GM18502 (cell line): ENCODE measurements around the gene RACK1.

ENCODE experiments used
- ATAC-seq: cut with Tn5 transposase; IDR thresholded peaks from one replicate; pipeline ENCODE4 v1.9.1; 2021; ENCODE audit warnings: mild to moderate bottlenecking; ENCODE audit not compliant: unreplicated experiment, poor library complexity

RACK1 gene

DNA sequence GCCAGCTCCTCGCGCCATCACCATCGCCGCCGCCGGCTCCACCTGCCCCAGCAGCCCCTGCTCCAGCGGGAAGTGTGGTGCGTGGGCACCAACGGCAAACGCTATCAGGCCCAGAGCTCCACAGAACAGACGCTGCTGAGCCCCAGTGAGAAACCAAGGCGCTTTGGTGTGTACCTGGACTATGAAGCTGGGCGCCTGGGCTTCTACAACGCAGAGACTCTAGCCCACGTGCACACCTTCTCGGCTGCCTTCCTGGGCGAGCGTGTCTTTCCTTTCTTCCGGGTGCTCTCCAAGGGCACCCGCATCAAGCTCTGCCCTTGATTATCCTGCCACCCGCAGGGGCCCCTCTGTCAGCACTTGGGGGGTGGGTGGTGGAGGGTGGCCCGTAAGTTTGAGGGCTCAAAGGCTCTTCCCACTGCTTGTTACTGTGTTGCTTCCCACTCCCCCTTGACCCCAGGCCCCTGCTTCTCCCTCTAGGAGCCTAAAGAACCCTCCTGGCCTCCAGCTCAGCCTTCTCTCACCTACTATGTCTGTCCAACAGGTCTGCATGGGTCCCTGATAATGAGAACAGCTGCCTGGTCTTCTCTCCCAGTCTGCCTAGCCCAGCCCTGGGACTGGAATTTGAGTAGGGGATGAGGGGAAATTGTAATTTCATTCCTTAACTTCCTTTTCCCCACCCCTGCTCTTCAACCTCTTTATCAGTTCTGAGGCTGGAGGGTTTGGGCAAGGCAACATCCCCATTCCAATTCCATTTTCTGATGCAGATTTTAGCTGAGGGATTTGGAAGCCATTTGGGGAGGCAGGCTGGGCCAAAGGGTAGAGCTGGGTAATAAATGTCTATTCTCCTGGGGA, 9.0 kb downstream of the RACK1 start:
- ATAC-seq: no peak

DNA sequence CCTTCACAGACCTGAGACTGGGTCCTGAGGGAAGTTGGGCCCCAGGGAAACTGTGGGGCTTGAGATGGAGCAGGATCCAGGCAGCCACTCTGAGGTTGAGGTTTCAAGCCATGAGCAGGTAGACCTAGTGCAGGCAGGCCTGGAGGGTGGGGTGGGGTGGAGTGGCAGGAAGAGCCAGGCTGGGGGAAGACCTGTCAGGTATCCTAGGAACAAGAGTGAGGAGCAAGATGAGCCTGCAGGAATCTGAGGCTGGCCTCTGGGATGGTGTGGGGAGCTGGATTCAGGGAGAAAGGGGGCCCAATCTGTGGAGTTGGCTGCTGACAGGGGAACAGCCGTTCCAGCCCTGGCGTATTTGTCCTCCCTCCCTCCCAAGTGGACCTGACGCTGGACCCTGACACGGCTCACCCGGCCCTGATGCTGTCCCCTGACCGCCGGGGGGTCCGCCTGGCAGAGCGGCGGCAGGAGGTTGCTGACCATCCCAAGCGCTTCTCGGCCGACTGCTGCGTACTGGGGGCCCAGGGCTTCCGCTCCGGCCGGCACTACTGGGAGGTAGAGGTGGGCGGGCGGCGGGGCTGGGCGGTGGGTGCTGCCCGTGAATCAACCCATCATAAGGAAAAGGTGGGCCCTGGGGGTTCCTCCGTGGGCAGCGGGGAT, 9.8 kb downstream of the RACK1 start:
- no peak for ATAC-seq

DNA sequence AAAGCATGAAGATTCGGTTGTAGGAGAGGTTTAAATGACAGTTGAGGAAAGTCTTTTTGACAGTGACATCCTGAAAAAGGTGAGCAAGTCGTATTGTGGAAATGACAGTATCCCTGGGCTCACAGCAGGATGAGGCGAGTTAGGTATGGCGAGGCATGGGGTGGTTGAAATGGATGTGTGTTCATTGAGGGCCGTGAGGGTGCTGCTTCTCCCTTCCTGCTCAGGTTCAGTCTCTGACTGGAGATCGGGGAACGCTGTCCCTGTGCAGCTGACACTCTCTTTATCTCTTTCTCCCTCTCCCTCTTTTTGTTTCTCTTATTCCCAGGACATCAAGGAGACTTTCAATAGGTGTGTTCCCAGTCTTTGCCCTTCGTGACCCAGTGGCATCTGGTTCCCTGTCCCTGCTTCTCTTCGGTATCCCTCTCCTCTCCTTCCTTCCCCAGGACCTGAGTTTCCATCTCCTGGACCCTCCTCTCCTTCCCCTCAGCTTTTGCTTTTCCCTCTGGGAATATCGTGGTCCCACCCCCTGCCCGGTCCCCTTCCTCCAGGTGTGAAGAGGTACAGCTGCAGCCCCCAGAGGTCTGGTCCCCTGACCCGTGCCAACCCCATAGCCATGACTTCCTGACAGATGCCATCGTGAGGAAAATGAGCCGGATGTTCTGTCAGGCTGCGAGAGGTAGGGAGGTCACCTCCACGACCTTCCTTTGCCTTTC, 10.5 kb downstream of the RACK1 start:
- ATAC-seq: no peak

DNA sequence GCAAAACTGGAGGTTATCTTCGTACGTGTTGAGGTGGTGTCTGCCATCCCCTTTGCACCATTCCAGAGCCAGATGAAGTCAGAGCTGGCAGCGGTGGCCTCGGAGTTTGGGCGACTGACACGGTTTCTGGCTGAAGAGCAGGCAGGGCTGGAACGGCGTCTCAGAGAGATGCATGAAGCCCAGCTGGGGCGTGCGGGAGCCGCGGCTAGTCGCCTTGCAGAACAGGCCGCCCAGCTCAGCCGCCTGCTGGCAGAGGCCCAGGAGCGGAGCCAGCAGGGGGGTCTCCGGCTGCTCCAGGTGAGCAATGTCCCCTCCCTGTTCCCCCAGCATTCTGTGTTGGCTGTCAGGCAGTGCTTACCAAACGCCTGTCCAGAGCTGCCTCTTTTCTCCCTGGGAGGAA, 11.1 kb downstream of the RACK1 start:
- no peak for ATAC-seq

DNA sequence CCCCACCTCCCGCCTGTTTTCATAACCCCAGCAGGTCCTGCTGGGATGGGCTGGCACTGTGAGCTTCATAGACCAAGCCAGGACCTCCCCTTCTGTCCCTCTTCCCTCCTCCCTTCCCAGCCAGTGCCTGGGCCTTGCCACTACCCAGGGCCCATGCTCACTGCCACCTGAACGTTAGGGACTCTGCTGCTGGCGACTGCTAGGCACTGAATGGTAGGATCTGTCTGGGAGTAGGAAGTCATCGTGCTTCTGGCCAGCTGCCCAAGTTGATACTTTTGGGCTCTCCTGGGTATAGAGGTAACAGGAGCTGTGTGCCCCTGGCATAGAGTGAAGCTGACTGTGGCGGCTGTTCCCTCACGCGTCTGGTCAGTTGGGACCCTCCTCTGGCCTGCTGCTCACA, 12.3 kb downstream of the RACK1 start:
- no peak for ATAC-seq

DNA sequence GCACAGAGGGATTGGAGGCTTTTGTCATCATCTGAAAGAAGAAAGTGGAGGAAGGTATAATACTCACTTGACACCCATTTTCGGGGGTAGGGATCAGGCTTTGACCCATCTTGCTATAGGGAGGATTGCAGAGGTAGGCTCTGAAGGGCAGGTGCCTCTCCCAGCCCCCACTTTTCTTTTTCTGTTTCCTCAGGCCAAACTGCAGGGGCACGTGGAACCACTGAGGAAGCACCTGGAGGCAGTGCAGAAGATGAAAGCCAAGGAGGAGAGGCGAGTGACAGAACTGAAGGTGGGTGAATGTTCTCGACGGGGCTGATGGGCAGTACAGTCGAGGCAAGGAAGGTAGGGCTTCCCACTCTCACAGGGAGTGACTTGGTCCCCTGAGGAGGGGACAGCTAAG, 13.2 kb downstream of the RACK1 start:
- no peak for ATAC-seq

DNA sequence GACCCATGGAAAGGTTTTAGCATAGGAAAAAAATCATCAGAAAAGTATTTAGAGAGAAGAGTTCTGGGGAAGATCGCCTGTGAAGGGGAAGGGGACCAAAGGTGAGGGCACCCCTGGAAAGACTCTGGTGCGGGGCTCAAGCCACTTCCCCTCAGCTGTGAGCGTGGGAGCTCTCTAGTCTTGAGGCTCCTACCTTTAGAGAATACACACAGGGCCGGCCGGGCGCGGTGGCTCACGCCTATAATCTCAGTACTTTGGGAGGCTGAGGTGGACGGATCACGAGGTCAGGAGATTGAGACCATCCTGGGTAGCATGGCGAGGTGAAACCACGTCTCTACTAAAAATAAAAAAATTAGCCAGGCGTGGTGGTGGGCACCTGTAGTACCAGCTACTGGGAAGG, 13.7 kb downstream of the RACK1 start:
- ATAC-seq: no peak

DNA sequence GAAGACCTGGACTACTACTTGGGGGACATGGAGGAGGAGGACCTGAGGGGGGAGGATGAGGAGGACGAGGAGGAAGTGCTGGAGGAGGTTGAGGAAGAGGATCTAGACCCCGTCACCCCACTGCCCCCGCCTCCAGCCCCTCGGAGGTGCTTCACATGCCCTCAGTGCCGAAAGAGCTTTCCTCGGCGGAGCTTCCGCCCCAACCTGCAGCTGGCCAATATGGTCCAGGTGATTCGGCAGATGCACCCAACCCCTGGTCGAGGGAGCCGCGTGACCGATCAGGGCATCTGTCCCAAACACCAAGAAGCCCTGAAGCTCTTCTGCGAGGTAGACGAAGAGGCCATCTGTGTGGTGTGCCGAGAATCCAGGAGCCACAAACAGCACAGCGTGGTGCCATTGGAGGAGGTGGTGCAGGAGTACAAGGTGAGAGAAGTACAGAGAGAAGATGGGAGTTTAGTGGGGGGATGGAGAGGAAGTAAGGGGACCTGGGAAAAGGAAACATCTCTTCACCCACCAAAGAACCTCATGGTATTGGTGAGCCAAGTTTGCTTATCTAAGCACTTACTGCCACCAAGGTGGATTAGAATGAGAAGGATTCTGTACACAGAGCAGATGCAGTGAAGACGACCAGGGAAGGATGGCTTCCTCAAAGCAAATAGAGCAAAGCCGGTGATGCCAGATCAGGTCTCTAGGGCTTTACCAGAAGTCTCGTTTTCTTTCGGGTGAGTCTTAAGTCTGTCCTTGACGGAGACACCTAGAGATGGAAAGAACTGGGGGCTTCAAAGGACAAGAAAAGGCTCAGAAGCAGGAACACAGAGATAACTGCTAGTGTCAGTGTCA, 19.1 kb downstream of the RACK1 start:
- ATAC-seq: no peak

DNA sequence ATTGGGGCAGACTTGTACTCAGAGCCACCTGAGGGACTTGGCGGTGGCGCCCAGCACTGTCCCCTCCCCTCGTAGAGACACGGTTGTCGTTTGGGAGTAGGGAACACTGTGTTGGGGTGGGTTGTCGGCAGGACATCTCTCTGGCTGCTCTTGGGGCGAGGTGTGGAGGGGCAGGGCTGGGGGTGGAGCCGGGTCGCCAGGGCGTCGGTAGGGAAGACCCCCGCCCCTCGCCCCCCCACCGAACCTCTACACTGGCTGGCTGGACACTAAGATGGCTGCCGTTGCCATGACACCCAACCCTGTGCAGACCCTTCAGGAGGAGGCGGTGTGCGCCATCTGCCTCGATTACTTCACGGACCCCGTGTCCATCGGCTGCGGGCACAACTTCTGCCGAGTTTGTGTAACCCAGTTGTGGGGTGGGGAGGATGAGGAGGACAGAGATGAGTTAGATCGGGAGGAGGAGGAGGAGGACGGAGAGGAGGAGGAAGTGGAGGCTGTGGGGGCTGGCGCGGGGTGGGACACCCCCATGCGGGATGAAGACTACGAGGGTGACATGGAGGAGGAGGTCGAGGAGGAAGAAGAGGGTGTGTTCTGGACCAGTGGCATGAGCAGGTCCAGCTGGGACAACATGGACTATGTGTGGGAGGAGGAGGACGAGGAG, 19.8 kb downstream of the RACK1 start:
- ATAC-seq: peak; percentile 6

DNA sequence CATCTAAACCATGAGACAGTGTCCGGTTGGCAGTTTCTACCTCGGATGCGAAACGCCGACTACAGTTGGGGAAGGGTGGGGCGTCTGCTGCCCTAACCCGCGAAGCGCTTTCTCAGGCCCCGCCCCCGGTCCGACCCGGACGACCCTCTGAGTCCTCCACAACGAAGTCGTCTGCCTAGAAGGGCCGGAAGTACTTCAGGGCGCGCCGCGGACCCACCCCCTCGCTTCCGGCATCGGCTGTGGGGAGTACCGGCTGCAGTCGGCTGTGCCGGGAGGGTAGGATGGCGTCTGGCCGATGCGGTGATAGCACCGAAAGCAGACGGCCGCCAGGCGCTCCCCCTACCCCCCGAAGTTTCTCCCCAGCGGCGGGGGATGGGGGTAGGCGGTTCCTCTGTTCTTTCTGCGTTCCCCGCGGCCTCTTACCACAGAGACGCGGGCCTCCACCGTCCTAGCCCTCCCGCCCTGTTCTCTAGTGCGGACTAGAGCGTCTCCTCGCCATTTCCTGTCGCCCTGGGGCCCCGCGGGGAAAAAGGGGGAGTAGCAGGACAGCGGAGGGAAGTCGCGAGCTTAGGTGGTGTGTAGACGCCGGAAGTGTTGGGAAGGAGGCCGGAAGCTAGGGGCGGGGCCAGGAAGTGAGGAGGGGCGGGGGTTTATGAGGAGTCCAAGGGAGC, 20.5 kb downstream of the RACK1 start, which contains the start of gene TRIM41:
Gene TRIM41 (plus strand): TSS at position 224 of the 671 bp plus-strand sequence. CDS start 719 bp downstream, outside the sequence.
- peak; percentile 68 for ATAC-seq

DNA sequence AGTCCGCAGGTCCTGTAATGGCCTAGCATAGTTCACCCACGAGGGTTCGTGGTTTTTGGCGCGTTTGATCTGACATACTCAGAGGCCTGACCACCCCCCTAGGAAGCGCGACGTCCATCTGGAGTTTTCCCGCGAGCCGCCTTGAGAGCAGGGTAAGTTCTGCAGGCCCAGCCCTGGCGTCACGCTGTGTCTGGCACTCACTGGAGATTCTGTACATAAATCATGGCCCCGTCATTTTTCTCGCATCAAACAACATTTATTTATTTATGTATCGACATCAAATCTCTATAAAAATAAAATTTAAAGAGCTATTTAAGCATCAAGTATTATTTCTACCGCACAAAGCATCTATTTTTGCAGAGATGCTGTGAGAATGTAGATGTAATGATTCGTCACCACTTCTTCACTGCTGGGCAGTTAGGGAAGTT, 21.1 kb downstream of the RACK1 start:
- no peak for ATAC-seq

DNA sequence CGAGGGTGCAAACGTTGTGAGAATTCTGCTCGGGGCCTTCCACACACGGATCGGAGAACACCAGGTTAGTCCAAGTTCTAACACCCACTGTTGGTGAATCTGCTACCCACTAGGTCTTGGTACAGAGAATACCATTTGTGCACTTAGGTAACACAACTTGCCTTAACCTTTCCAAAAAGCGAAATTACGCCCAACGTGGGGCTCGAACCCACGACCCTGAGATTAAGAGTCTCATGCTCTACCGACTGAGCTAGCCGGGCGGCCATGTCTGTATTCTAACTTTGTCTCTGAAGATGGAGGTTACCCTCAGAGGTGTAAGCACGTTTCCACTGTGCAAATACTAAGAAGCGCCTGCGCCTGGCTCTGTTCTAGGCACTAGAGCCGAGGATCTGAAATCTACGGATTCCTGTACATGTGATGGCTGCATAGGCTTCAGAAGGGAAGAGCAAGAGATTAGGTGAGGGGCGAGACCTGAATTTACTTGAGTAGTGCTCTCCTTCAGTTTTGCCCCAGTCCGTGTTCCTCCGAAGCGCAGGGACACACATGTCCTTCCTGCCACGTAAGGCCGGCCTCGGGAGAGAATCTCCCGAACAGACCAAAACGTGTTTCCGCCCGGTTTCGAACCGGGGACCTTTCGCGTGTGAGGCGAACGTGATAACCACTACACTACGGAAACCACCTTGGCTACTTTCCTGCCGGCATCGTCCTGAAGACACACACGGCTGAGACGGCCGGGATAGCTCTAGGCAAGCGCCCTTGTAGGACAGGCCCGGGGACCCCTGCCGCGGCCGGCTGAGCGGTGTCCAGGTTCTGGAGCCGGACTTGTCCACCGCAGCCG, 21.7 kb downstream of the RACK1 start:
- ATAC-seq: no peak

DNA sequence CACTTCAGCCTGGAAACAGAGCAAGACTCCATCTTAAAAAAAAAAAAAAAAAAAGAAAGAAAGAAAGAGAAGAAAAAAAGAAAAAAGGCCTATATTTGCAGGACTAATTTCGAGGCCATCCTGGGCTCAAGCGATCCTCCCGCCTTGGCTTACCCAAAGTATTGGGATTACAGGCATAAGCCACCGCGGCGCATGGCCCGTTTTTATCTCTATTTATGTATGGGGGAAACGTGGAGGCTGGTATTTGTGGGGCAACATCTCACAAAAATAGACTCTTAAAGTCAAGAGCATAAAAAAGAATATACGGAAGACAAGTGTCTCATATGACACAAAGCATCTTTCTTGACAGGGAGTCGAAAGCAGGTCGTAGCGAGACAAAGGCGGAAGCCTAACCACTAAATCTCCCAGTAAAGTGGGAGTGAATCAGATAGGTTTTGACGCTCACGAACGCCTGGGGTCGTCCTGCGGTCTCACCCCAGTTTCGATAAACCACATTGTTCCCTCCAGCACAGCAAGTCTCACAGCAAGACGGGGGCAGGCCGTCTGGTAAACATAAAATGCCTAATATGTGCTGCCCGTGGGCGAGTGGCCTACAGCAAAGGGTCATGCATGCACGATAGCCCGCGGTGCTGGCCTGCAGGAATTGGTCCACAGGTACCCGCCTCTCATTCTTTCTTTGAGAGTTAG, 22.5 kb downstream of the RACK1 start:
- no peak for ATAC-seq

DNA sequence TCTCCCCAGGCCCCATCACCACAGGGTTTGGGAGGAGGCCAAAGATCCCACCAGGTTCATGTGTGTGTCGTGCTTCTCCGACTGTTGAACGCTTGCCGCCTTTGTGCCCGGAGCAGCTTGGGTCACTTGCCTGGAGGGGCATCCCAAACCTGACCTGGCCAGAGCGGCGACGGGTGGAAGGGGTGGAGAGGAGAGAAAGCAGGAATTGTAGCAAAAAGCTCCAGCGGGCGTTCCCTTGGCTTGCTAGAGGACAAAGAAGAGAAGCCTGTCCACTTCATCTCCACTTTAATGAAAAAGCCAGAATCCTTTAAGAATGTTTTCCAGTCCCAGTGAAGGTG, 23.6 kb downstream of the RACK1 start:
- ATAC-seq: no peak

DNA sequence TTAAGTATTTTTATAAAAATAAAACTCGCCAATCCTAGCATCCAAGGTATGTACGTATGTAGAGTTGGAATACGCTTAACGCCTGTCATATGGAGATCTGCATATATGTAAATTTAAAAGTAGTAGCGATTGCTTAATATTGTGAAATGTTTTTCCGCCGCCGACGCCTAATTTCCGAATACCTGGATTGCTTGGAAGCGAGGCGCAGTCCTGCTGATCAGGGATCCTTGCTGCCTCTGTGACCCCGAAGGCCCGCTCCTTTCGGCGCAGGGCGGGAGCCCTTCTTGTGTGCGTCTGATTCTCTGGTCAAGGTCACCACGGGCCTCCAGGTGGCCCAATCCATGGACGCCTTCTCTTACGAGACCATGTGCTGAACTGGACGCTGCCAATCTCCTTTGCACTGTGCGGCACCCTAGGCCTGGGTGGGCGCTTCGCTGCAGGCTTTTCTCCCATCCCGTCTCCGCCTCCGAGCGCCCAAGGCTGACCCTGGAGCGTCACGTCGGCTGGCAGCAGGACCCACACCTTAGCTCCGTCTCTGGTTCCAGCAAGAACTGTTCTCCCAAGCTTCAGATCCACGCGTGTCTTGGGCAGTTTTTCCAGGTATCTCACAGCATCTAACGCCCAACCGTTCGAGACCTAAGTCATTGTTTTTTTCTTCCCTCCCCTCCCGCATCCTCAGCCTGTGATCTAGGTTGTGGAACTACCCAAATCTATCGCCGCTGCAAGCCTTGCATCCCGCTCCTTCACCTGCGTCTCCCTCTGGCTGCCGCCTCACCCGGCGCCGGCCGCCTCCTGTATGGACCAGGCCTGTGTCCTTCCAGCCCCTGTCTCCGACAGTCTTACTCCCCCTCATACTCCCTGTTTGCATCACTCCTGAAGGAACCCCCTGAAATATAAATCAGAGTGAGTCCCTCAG, 24.2 kb downstream of the RACK1 start:
- ATAC-seq: no peak

DNA sequence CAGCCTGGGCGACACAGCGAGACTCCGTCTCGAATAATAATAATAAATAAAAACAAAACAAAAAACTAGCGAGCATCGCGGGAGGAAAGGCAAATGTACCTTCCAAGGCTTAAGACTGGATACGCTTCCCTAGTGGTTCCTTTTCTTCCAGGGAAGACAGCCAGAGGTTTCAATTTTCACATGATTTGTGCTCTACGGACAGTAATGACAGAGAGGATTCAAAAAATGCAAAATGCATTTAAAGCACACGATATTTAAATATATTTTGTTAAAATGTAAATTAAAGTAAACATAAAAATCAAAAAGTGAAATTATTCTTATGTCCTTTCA, 24.9 kb downstream of the RACK1 start:
- no peak for ATAC-seq

DNA sequence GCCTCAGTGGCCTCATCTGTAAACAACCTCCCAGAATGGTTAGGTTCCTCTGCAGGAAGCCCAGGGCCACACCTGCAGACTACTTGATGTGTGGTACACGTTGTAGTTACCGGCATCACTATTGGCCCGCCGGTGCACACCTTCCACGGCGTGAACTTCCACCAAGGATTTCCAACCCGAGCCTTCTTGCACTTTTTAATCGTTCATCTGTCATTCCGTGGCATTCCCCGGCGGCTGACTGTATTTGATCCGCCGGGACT, 26.0 kb downstream of the RACK1 start:
- peak; percentile 15 for ATAC-seq
